PC-3 (cell line): ENCODE measurements around the gene CHRNG. TPM values are rescaled to one million over a fixed set of nuclear protein-coding genes. Genes with fewer than 3 reads are reported as not detected.

Source experiments
- ATAC-seq: fragments of 200-7000 bp; cut with Tn5 transposase; 2 replicates; pipeline ENCODE4 v1.9.1; 2020; ENCODE audit warnings: mild to moderate bottlenecking, moderate library complexity
- BruUV-seq: library from RNA; stranded (reverse); fragments of 400-500 nt; replicated peaks from 2 replicates; lab custom pipeline; 2021; lab: Mats Ljungman, UMichigan
- CTCF ChIA-PET: fragments of 300-600 bp; sonication (Branson Sonifier 250); formaldehyde crosslinking; loops from one replicate; lab custom pipeline; 2022; ENCODE audit warnings: antibody characterized with exemption; lab: Charles Lee
- POLR2A ChIA-PET: fragments of 300-600 bp; sonication (Branson Sonifier 250); formaldehyde crosslinking; loops from one replicate; lab custom pipeline; 2022; ENCODE audit warnings: antibody characterized with exemption; ENCODE audit not compliant: unreplicated experiment; lab: Charles Lee
- DNase-seq: peaks from one replicate; pipeline ENCODE4 v3.0.0-alpha.2; 2015
- H2AFZ ChIP-seq: fragments of 300-600 bp; sonication (generic); 2 replicates; pipeline ENCODE4 v1.6.0; 2016; ENCODE audit warnings: antibody characterized with exemption, low read length
- H3F3A ChIP-seq: fragments of 300-600 bp; sonication (generic); one replicate; pipeline ENCODE4 v1.6.0; 2017; ENCODE audit warnings: antibody characterized with exemption, low read length, control low read depth, mild to moderate bottlenecking; ENCODE audit not compliant: unreplicated experiment
- H3K27ac ChIP-seq: fragments of 300-600 bp; sonication (generic); 2 replicates; pipeline ENCODE4 v1.5.1; 2016; ENCODE audit warnings: mild to moderate bottlenecking, low read length
- H3K27me3 ChIP-seq: fragments of 300-600 bp; sonication (generic); 2 replicates; pipeline ENCODE4 v1.6.1; 2016; ENCODE audit warnings: low read length, mixed read lengths
- H3K36me3 ChIP-seq: fragments of 300-600 bp; sonication (generic); 2 replicates; pipeline ENCODE4 v1.6.1; 2016; ENCODE audit warnings: low read depth, mixed run types, low read length, mixed read lengths
- H3K4me1 ChIP-seq: fragments of 300-600 bp; sonication (generic); 2 replicates; pipeline ENCODE4 v1.5.1; 2016; ENCODE audit warnings: low read length; ENCODE audit not compliant: insufficient read depth
- H3K4me2 ChIP-seq: fragments of 300-600 bp; sonication (generic); 2 replicates; pipeline ENCODE4 v1.6.0; 2016; ENCODE audit warnings: low read length
- H3K4me3 ChIP-seq: fragments of 300-600 bp; sonication (generic); 2 replicates; pipeline ENCODE4 v1.5.1; 2016; ENCODE audit warnings: mild to moderate bottlenecking, low read length, mixed read lengths
- H3K79me2 ChIP-seq: fragments of 300-600 bp; sonication (generic); 2 replicates; pipeline ENCODE4 v1.6.1; 2017; ENCODE audit warnings: low read length, mixed read lengths
- H3K9ac ChIP-seq: fragments of 300-600 bp; sonication (generic); 2 replicates; pipeline ENCODE4 v1.6.0; 2016; ENCODE audit warnings: mild to moderate bottlenecking, low read length
- H3K9me2 ChIP-seq: fragments of 300-600 bp; sonication (generic); replicated peaks from 2 replicates; pipeline ENCODE4 v1.6.1; 2016; ENCODE audit warnings: mixed run types, low read length, mixed read lengths
- H3K9me3 ChIP-seq: fragments of 300-600 bp; sonication (generic); 2 replicates; pipeline ENCODE4 v1.6.1; 2016; ENCODE audit warnings: low read length, mixed read lengths
- H4K20me1 ChIP-seq: fragments of 300-600 bp; sonication (generic); 2 replicates; pipeline ENCODE4 v1.6.1; 2016; ENCODE audit warnings: low read length, mixed read lengths
- CTCF ChIP-seq: fragments of 300-600 bp; sonication (generic); conservative IDR thresholded peaks from 2 replicates; pipeline ENCODE4 v1.5.1; 2017; ENCODE audit warnings: antibody characterized with exemption, low read depth, mild to moderate bottlenecking, low read length
- EZH2 ChIP-seq: fragments of 300-600 bp; sonication (generic); IDR thresholded peaks from one replicate; pipeline ENCODE4 v1.6.1; 2017; ENCODE audit warnings: antibody characterized with exemption, mild to moderate bottlenecking, low read length; ENCODE audit not compliant: unreplicated experiment
- EZH2phosphoT487 ChIP-seq: fragments of 300-600 bp; sonication (generic); IDR thresholded peaks from 2 replicates; pipeline ENCODE4 v1.6.1; 2018; ENCODE audit warnings: mild to moderate bottlenecking, antibody characterized with exemption, low read length, borderline replicate concordance
- intact Hi-C: fragments of 100-400 bp; cut with micrococcal nuclease; formaldehyde crosslinking; loops from 2 replicates; pipeline ENCODE4 v1.9.0; 2023
- total RNA-seq: library from RNA; depleted of rRNA; stranded (reverse); fragments of >200 nt; gene quantifications from 2 replicates; pipeline ENCODE4 v1.2.3, GENCODE V29; 2014

The CHRNG gene
- total RNA-seq, 1 experiment from 2014 or later = not detected

- intact Hi-C loops = no loop called here
- no peak for ATAC-seq
- Histone ChIP-seq H3K9me3 (no peaks in the 10 kb centered on the region), H3K9ac (no peak overlapping the region), H3K4me1 (no peaks in the 10 kb centered on the region), H2AFZ (no peak overlapping the region), H3K36me3 (no peaks in the 10 kb centered on the region), H3K79me2 (no peaks in the 10 kb centered on the region), H3K4me2 (no peak overlapping the region), H4K20me1 (no peaks in the 10 kb centered on the region), H3F3A (no peaks in the 10 kb centered on the region), H3K27ac (no peak overlapping the region), H3K9me2 (no peaks in the 10 kb centered on the region), H3K27me3 (peaks cover 16% of the 10 kb centered on the region), H3K4me3 (no peak overlapping the region)
- no peak for DNase-seq
- no TSS peak for BruUV-seq
- ChIA-PET CTCF (no interaction called here), POLR2A (no interaction called here)
- TF ChIP-seq EZH2 = no peak
- no peak for TF ChIP-seq EZH2phosphoT487
- TF ChIP-seq CTCF = no peak
Measured at GRCh38 chr2:232518844-232519243, 20.6 kb upstream of the CHRNG start.

- no peak within 1 kb of the TSS for H3K9ac ChIP-seq
- H3K4me2 ChIP-seq = no peak within 1 kb of the TSS
- no peak within 1 kb of the TSS for H3K27ac ChIP-seq
- CTCF ChIA-PET = no interaction called here
- DNase-seq (no peak), ATAC-seq (no peak)
- no peak within 1 kb of the TSS for H3K4me3 ChIP-seq
- no peaks in the 10 kb centered on the region for H3K9me3 ChIP-seq
- H3K27me3 ChIP-seq = peaks cover 26% of the 10 kb centered on the region
- H4K20me1 ChIP-seq = no peaks in the 10 kb centered on the region
- H3K79me2 ChIP-seq = no peaks in the 10 kb centered on the region
- H3F3A ChIP-seq = no peaks in the 10 kb centered on the region
- no peaks in the 10 kb centered on the region for H3K9me2 ChIP-seq
- POLR2A ChIA-PET = no interaction called here
- BruUV-seq = no TSS peak
- no peaks in the 10 kb centered on the region for H3K36me3 ChIP-seq
- intact Hi-C loops = no loop called here
- no peak within 1 kb of the TSS for H2AFZ ChIP-seq
- TF ChIP-seq CTCF (no peak), EZH2phosphoT487 (no peak), EZH2 (no peak)
- H3K4me1 ChIP-seq = no peaks in the 10 kb centered on the region
Measured at GRCh38 chr2:232519581-232520438, 19.7 kb upstream of the CHRNG start, which contains the start of gene PRSS56. Gene PRSS56 (plus strand): TSS chr2:232520388. CDS start chr2:232520599, 211 bp downstream.

- no peaks in the 10 kb centered on the region for H4K20me1 ChIP-seq
- H3K27ac ChIP-seq = no peak overlapping the region
- no peak overlapping the region for H2AFZ ChIP-seq
- no peak overlapping the region for H3K4me2 ChIP-seq
- no peak overlapping the region for H3K9ac ChIP-seq
- no peaks in the 10 kb centered on the region for H3K36me3 ChIP-seq
- H3K27me3 ChIP-seq = peaks cover 26% of the 10 kb centered on the region
- no peak overlapping the region for H3K4me3 ChIP-seq
- no TSS peak for BruUV-seq
- H3K9me3 ChIP-seq = no peaks in the 10 kb centered on the region
- ChIA-PET POLR2A (no interaction called here), CTCF (no interaction called here)
- no peaks in the 10 kb centered on the region for H3F3A ChIP-seq
- no peak for TF ChIP-seq EZH2
- TF ChIP-seq CTCF = no peak
- no peak for TF ChIP-seq EZH2phosphoT487
- ATAC-seq (no peak), DNase-seq (no peak)
- intact Hi-C loops = no loop called here
- H3K79me2 ChIP-seq = no peaks in the 10 kb centered on the region
- H3K9me2 ChIP-seq = no peaks in the 10 kb centered on the region
- H3K4me1 ChIP-seq = no peaks in the 10 kb centered on the region
Measured at GRCh38 chr2:232520489-232520888, 19.0 kb upstream of the CHRNG start.
